ENCODE measurements around the gene TMPRSS5.

DNA sequence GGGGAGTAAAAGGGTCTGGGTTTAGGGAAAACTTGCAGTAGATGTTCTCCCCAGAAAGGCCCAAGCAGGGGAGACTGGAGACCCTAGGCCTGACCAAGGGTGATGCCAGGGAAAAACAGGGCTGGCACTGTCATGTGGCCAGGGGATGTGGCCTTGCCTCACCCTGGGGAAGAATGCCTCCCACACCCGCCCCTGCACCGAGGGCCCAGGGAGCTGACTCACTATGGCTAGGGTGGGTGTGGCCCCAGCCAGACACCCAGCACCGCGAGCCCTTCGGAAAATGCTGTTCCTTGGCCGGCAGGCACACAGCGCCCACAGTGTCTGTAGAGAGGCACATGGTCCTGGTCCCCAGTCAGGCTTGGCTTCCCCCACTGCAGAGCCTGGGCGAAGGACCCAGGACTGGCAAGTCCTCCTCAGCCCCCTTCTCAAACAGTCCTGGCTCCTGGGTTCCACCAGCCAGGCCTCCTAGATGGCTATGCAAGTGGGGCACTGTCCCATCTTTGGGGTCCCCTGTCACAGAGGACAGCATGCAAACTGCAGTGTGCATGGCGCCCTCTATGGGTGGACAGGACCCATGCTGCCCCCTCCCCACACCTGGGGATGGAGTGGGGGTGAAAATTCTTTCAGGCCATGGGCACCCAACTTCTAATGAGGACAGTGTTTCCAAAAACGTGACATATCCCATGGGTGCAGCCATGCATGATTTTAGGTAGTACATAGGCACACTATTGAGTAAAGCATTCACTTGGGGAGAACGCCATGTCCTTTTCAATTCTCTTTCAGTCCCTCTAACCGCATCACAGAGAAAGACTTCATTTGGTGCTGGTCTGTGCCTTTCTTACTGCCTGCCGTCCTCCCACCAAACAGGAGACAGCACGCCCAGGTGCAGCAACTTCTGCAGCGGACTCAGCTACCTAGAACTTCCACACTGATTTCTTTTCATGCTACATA, 15.2 kb downstream of the TMPRSS5 start:
- TF ChIP-seq GATA2 (IDR thresholded peaks at IDR 0.05; ENCODE audit: low read depth, low read length) = no peak
- TF ChIP-seq GATA3 (IDR thresholded peaks at IDR 0.05; ENCODE audit: low read depth, low read length) = no peak
